Measurements from ENCODE around the gene CAP2. TPM values are rescaled to one million over a fixed set of nuclear protein-coding genes. Genes with fewer than 3 reads are reported as not detected.
"Not testable (repeated sequence)": the region's sequence is repeated elsewhere in the genome, so short reads cannot be mapped to it uniquely, and the experiment has no call there.

The CAP2 gene
- total RNA-seq, 2 experiments from 2014 or later = not detected

GRCh38 chr6:17410281-17410680 is 16.9 kb downstream of the CAP2 start:
- H3K4me1 Mint-ChIP-seq = no peaks in the 10 kb centered on the region
- H3K4me3 Mint-ChIP-seq = no peak overlapping the region
- POLR2A ChIA-PET = no interaction called here
- H3K27me3 Mint-ChIP-seq = no peaks in the 10 kb centered on the region
- peaks cover 6% of the 10 kb centered on the region for H3K9me3 Mint-ChIP-seq
- CTCF ChIA-PET = no interaction called here
- no peak overlapping the region for H3K27ac Mint-ChIP-seq
- H3K36me3 Mint-ChIP-seq (ENCODE audit: low read depth) = no peaks in the 10 kb centered on the region
- no peak for DNase-seq

DNA sequence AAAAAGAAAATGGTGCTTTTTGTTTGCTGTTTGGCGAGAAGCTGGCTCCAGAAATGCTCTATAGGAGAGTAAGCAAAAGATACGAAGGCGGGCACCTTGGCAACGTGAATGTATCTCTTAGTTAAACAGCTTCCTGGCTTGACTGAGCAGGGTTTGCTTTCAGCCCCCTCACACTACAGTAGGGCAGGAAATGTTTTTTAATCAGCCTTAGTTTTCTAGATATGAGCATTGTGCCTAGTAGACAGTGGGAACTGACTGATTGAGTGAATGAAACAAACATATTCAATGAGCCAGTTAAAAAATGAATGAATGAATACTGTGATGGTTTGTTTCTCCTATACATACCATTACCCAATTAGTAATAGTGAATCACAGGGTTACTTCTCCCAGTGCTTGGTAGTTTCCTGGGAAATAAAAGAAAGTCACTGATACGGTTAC is 19.9 kb downstream of the CAP2 start:
- Mint-ChIP-seq H3K4me3 (no peak overlapping the region), H3K4me1 (no peaks in the 10 kb centered on the region), H3K27me3 (peaks cover 4% of the 10 kb centered on the region), H3K36me3 (ENCODE audit: low read depth) (no peaks in the 10 kb centered on the region), H3K27ac (no peak overlapping the region), H3K9me3 (peaks cover 6% of the 10 kb centered on the region)
- CTCF ChIA-PET = no interaction called here
- POLR2A ChIA-PET = no interaction called here
- DNase-seq = no peak

GRCh38 chr6:17414395-17414794 is 21.0 kb downstream of the CAP2 start:
- H3K4me3 Mint-ChIP-seq; H3K27ac Mint-ChIP-seq; H3K9me3 Mint-ChIP-seq; DNase-seq; H3K36me3 Mint-ChIP-seq (ENCODE audit: low read depth); H3K4me1 Mint-ChIP-seq; POLR2A ChIA-PET; CTCF ChIA-PET; H3K27me3 Mint-ChIP-seq: not testable (repeated sequence)

GRCh38 chr6:17415321-17415720 is 21.9 kb downstream of the CAP2 start:
- H3K27me3 Mint-ChIP-seq = peaks cover 4% of the 10 kb centered on the region
- H3K9me3 Mint-ChIP-seq = no peaks in the 10 kb centered on the region
- CTCF ChIA-PET = interaction anchor here (0.6 kb wide), 1 partner anchor 120 kb away, joined by 3 read pairs; no protein-coding TSS in a partner anchor
- DNase-seq = no peak
- no peak overlapping the region for H3K27ac Mint-ChIP-seq
- POLR2A ChIA-PET = no interaction called here
- H3K36me3 Mint-ChIP-seq (ENCODE audit: low read depth) = no peaks in the 10 kb centered on the region
- H3K4me3 Mint-ChIP-seq = no peak overlapping the region
- H3K4me1 Mint-ChIP-seq = no peaks in the 10 kb centered on the region

DNA sequence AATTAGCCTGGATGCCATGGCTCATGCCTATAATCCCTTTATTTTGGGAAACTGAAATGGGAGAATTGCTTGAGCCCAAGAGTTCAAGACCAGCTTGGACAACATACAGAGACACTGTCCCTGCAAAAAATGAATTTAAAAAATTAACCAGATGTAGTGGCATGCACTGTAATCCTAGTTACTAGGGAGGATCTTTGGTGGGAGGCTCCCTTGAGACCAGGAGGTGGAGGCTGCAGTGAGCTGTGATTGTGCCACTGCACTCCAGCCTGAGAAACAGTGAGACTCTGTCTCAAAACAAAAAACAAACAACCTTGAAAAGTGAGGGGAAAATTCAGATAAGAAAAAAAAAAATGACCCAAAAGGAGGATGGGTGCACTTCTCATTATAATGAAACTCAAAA is 23.4 kb downstream of the CAP2 start:
- no peaks in the 10 kb centered on the region for H3K9me3 Mint-ChIP-seq
- peaks cover 4% of the 10 kb centered on the region for H3K27me3 Mint-ChIP-seq
- H3K27ac Mint-ChIP-seq = no peak overlapping the region
- H3K36me3 Mint-ChIP-seq (ENCODE audit: low read depth) = no peaks in the 10 kb centered on the region
- H3K4me1 Mint-ChIP-seq = no peaks in the 10 kb centered on the region
- ChIA-PET CTCF (no interaction called here), POLR2A (no interaction called here)
- no peak overlapping the region for H3K4me3 Mint-ChIP-seq
- no peak for DNase-seq

- H3K27me3 Mint-ChIP-seq = peaks cover 4% of the 10 kb centered on the region
- no peaks in the 10 kb centered on the region for H3K9me3 Mint-ChIP-seq
- H3K36me3 Mint-ChIP-seq (ENCODE audit: low read depth) = no peaks in the 10 kb centered on the region
- no peaks in the 10 kb centered on the region for H3K4me1 Mint-ChIP-seq
- H3K4me3 Mint-ChIP-seq = no peak overlapping the region
- ChIA-PET POLR2A (no interaction called here), CTCF (no interaction called here)
- H3K27ac Mint-ChIP-seq = no peak overlapping the region
- DNase-seq = no peak
Observed at GRCh38 chr6:17417817-17418216, 24.4 kb downstream of the CAP2 start.

- ChIA-PET POLR2A (no interaction called here), CTCF (interaction anchor here (0.5 kb wide), 1 partner anchor 373 kb away, joined by 3 read pairs; no protein-coding TSS in a partner anchor)
- no peaks in the 10 kb centered on the region for H3K36me3 Mint-ChIP-seq (ENCODE audit: low read depth)
- H3K4me3 Mint-ChIP-seq = no peak overlapping the region
- DNase-seq = no peak
- no peak overlapping the region for H3K27ac Mint-ChIP-seq
- H3K4me1 Mint-ChIP-seq = no peaks in the 10 kb centered on the region
- H3K27me3 Mint-ChIP-seq = peaks cover 4% of the 10 kb centered on the region
- no peaks in the 10 kb centered on the region for H3K9me3 Mint-ChIP-seq
Observed at GRCh38 chr6:17418281-17419188, 25.1 kb downstream of the CAP2 start.

GRCh38 chr6:17419189-17419575 is 25.8 kb downstream of the CAP2 start:
- H3K4me1 Mint-ChIP-seq = no peaks in the 10 kb centered on the region
- ChIA-PET CTCF (interaction anchor here (0.5 kb wide), 1 partner anchor 372 kb away, joined by 3 read pairs; no protein-coding TSS in a partner anchor), POLR2A (no interaction called here)
- DNase-seq = no peak
- no peaks in the 10 kb centered on the region for H3K9me3 Mint-ChIP-seq
- no peak overlapping the region for H3K27ac Mint-ChIP-seq
- no peak overlapping the region for H3K4me3 Mint-ChIP-seq
- H3K27me3 Mint-ChIP-seq = peaks cover 4% of the 10 kb centered on the region
- H3K36me3 Mint-ChIP-seq (ENCODE audit: low read depth) = no peaks in the 10 kb centered on the region

GRCh38 chr6:17420368-17420767 is 27.0 kb downstream of the CAP2 start:
- H3K27me3 Mint-ChIP-seq = peaks cover 4% of the 10 kb centered on the region
- CTCF ChIA-PET = no interaction called here
- no peak for DNase-seq
- no peak overlapping the region for H3K27ac Mint-ChIP-seq
- H3K36me3 Mint-ChIP-seq (ENCODE audit: low read depth) = no peaks in the 10 kb centered on the region
- H3K4me3 Mint-ChIP-seq = no peak overlapping the region
- no peaks in the 10 kb centered on the region for H3K4me1 Mint-ChIP-seq
- H3K9me3 Mint-ChIP-seq = no peaks in the 10 kb centered on the region
- POLR2A ChIA-PET = no interaction called here

- peaks cover 2% of the 10 kb centered on the region for H3K27me3 Mint-ChIP-seq
- no peak overlapping the region for H3K27ac Mint-ChIP-seq
- H3K4me1 Mint-ChIP-seq = no peaks in the 10 kb centered on the region
- POLR2A ChIA-PET = no interaction called here
- H3K9me3 Mint-ChIP-seq = no peaks in the 10 kb centered on the region
- H3K36me3 Mint-ChIP-seq (ENCODE audit: low read depth) = no peaks in the 10 kb centered on the region
- H3K4me3 Mint-ChIP-seq = no peak overlapping the region
- DNase-seq = no peak
- CTCF ChIA-PET = no interaction called here
Observed at GRCh38 chr6:17421406-17421805, 28.0 kb downstream of the CAP2 start.

- ChIA-PET CTCF (no interaction called here), POLR2A (no interaction called here)
- Mint-ChIP-seq H3K36me3 (ENCODE audit: low read depth) (no peaks in the 10 kb centered on the region), H3K27me3 (no peaks in the 10 kb centered on the region), H3K4me1 (no peaks in the 10 kb centered on the region), H3K4me3 (no peak overlapping the region), H3K27ac (no peak overlapping the region), H3K9me3 (no peaks in the 10 kb centered on the region)
- DNase-seq = no peak
Observed at GRCh38 chr6:17423026-17423425, 29.6 kb downstream of the CAP2 start.

DNA sequence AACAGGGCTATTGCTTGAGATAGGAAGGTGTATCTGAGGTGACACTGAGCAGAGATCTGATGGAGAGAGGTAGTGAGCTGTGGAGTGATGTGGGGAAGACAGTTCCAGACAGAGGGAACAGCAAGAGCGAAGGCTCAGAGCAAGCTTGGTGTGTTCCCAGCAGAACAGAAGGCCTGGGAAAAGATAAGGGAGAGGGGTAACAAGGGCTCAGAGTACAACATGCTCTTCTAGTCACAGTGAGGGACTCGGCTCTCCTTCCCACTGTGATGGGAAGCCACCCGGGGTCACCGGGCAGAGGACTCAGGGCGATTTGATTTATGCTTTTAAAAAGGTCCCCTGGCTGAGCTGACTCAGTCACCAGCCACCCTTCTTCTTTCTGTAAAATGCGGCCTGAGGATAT is 33.7 kb downstream of the CAP2 start:
- Mint-ChIP-seq H3K36me3 (ENCODE audit: low read depth) (no peaks in the 10 kb centered on the region), H3K27me3 (no peaks in the 10 kb centered on the region), H3K27ac (no peak overlapping the region), H3K9me3 (no peaks in the 10 kb centered on the region), H3K4me3 (no peak overlapping the region), H3K4me1 (no peaks in the 10 kb centered on the region)
- CTCF ChIA-PET = no interaction called here
- POLR2A ChIA-PET = no interaction called here
- DNase-seq = no peak

DNA sequence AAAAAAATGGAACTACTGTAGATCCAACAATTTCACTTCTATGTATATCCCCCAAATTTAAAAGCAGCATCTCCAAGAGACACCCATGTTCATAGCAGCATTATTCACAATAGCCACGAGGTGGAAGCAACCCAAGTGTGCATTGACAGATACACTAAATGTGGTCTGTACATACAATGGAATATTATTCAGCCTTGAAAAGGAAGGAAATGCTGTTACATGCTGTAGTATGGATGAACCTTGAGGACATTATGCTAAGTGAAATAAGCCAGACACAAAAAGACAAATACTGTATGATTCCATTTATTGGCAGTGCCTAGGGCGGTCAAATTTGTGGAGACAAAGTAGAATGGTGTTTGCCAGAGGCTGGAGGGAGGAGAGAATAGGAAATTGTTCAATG is 34.2 kb downstream of the CAP2 start:
- ChIA-PET CTCF (interaction anchor here (0.6 kb wide), 1 partner anchor 1196 kb away, joined by 4 read pairs; no protein-coding TSS in a partner anchor), POLR2A (no interaction called here)
- H3K27ac Mint-ChIP-seq = no peak overlapping the region
- no peak overlapping the region for H3K4me3 Mint-ChIP-seq
- H3K36me3 Mint-ChIP-seq (ENCODE audit: low read depth) = no peaks in the 10 kb centered on the region
- no peaks in the 10 kb centered on the region for H3K27me3 Mint-ChIP-seq
- no peaks in the 10 kb centered on the region for H3K4me1 Mint-ChIP-seq
- no peaks in the 10 kb centered on the region for H3K9me3 Mint-ChIP-seq
- DNase-seq = no peak

DNA sequence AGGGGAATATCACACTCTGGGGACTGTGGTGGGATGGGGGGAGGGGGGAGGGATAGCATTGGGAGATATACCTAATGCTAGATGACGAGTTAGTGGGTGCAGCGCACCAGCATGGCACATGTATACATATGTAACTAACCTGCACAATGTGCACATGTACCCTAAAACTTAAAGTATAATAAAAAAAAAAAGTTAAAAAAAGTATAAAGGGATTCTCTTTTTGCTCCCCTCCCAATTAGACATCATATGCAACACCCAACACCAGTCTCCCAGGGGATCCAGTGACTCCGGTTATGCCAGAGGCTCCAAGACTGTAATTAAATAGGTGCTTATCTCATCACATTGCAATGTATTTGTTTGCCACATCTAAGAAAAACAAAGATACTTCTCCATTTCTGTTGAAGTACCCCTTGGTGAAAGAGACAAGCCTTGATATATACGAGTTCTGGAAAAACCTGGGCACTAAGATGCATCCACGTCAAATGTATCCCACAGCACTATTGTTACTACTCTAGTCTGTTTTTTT is 35.3 kb downstream of the CAP2 start:
- H3K4me3 Mint-ChIP-seq; H3K27me3 Mint-ChIP-seq; CTCF ChIA-PET; DNase-seq; POLR2A ChIA-PET; H3K36me3 Mint-ChIP-seq (ENCODE audit: low read depth); H3K4me1 Mint-ChIP-seq; H3K27ac Mint-ChIP-seq; H3K9me3 Mint-ChIP-seq: not testable (repeated sequence)

Data from activated CD4-positive, alpha-beta memory T cell treated with anti-CD3 and anti-CD28 coated beads, Interleukin-2, amount 10 ng/mL, durations not matched to agents 7 days and 5 days (primary cell).